Stimulated activated CD8-positive, alpha-beta memory T cell treated with anti-CD3 and anti-CD28 coated beads, Interleukin-15, amount 100 ng/mL, for 48 hours (primary cell): ENCODE results near the gene LCE2B.

Source experiments
- DNase-seq, 2 donors: peaks; one replicate each; pipeline ENCODE4 v3.0.0-alpha.2; 2020; ENCODE audit warnings: low read depth in 2 of 2

LCE2B gene

GRCh38 chr1:152735648-152736047 lies 49.7 kb downstream of the LCE2B start:
- DNase-seq = no peak
